ENCODE data around the gene ZNF687. TPM values are rescaled to one million over a fixed set of nuclear protein-coding genes. Genes with fewer than 3 reads are reported as not detected.
A peak's percentile ranks its signal among the peaks of the same experiment; 100 is the strongest.

Gene ZNF687
- polyA plus RNA-seq, 1 donor (not counting 4 experiments of a cell fraction or from before 2014, with no cell fraction given): 7.3 TPM

DNA sequence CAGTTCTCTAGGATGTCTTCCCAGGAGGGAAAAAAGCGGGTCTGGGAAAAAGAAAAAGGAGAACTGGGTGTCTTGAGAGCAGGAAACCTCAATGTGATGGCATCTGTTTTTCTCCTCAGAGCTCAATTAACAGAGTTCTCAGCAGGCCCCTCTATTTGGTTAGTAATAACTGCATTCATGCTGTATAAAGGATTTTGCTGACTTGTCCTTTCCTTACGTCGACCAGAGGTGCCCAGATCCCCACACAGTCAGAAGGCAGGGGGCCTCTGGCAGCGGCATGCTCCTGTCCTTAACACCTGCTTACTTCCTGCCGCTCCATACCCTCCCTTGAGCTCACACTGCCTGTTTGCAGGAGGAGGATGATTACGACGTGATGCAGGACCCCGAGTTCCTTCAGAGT, 15.3 kb upstream of the ZNF687 start:
- Histone ChIP-seq H3K79me2 (ENCODE audit: control insufficient read depth, insufficient read depth, low read length) (peaks cover 3% of the 10 kb centered on the region), H3K27ac (ENCODE audit: control insufficient read depth, insufficient read depth, low read length) (no peak overlapping the region), H4K20me1 (ENCODE audit: control insufficient read depth, extremely low read depth, insufficient read depth, low read length) (no peaks in the 10 kb centered on the region), H3K36me3 (ENCODE audit: control insufficient read depth in 2 of 2, extremely low read depth in 1 of 2, insufficient read depth in 2 of 2, low read length in 2 of 2) (peaks cover 33 to 50% of the 10 kb centered on the region in 2 experiments), H3K4me1 (ENCODE audit: control insufficient read depth, extremely low read depth, insufficient read depth, low read length) (peaks cover 8% of the 10 kb centered on the region), H3K9me1 (ENCODE audit: control insufficient read depth, extremely low read depth, insufficient read depth, low read length) (no peaks in the 10 kb centered on the region), H3K4me2 (ENCODE audit: control insufficient read depth, extremely low read depth, insufficient read depth, low read depth, low read length) (no peak overlapping the region), H3K4me3 (ENCODE audit: control insufficient read depth in 2 of 3, extremely low read depth in 1 of 3, insufficient read depth in 2 of 3, low read depth in 1 of 3, low read length in 3 of 3) (no peak overlapping the region), H3K27me3 (ENCODE audit: control insufficient read depth, extremely low read depth, insufficient read depth, low read length) (no peaks in the 10 kb centered on the region), H3K9me3 (ENCODE audit: control insufficient read depth, low read depth, low read length) (no peaks in the 10 kb centered on the region), H2AFZ (ENCODE audit: control insufficient read depth, low read length) (no peak overlapping the region), H3K9ac (ENCODE audit: control insufficient read depth, extremely low read depth, insufficient read depth, low read length) (no peak overlapping the region)
- FAIRE-seq (no peak), DNase-seq (ENCODE audit: low read depth, low spot score) (no peak)
- no peak for TF ChIP-seq EZH2 (IDR thresholded peaks at IDR 0.05; ENCODE audit: low read length)
- no peak for TF ChIP-seq CTCF (optimal IDR thresholded peaks at IDR 0.05 in 1 of 3, IDR thresholded peaks at IDR 0.05 in 1 of 3, conservative IDR thresholded peaks at IDR 0.05 in 1 of 3; ENCODE audit: extremely low read depth in 1 of 3, insufficient read depth in 2 of 3, low read length in 3 of 3)
- dilution Hi-C loops (cut with MboI; ENCODE audit: extremely low pct_ligation_motif_present, low sequenced_read_pairs): no loop called here

DNA sequence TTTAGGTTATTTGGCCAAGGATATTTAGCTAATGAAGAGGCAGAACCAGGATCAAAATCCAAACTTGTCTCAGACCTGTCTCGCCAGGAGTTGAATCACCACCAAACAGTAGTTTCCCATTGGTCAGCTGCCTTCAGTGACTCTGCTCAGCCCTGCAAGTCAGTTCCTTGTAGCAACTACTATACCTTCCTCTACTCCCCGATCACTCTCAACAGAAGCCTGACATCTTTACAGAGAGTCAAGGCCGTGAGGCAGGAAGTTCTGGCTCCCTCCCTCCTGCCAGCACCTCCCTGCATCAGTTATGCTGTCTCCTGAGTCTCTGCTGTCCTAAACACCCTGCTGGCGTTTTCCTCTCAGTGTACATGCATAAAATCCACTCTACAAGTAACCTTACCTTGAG, 14.3 kb upstream of the ZNF687 start:
- Histone ChIP-seq H3K27me3 (ENCODE audit: control insufficient read depth, extremely low read depth, insufficient read depth, low read length) (no peaks in the 10 kb centered on the region), H3K4me2 (ENCODE audit: control insufficient read depth, extremely low read depth, insufficient read depth, low read depth, low read length) (no peak overlapping the region), H3K9me1 (ENCODE audit: control insufficient read depth, extremely low read depth, insufficient read depth, low read length) (no peaks in the 10 kb centered on the region), H4K20me1 (ENCODE audit: control insufficient read depth, extremely low read depth, insufficient read depth, low read length) (no peaks in the 10 kb centered on the region), H3K4me1 (ENCODE audit: control insufficient read depth, extremely low read depth, insufficient read depth, low read length) (peaks cover 8% of the 10 kb centered on the region), H3K79me2 (ENCODE audit: control insufficient read depth, insufficient read depth, low read length) (no peaks in the 10 kb centered on the region), H3K4me3 (ENCODE audit: control insufficient read depth in 2 of 3, extremely low read depth in 1 of 3, insufficient read depth in 2 of 3, low read depth in 1 of 3, low read length in 3 of 3) (no peak overlapping the region), H2AFZ (ENCODE audit: control insufficient read depth, low read length) (no peak overlapping the region), H3K9me3 (ENCODE audit: control insufficient read depth, low read depth, low read length) (no peaks in the 10 kb centered on the region), H3K36me3 (ENCODE audit: control insufficient read depth in 2 of 2, extremely low read depth in 1 of 2, insufficient read depth in 2 of 2, low read length in 2 of 2) (peaks cover 31 to 44% of the 10 kb centered on the region in 2 experiments), H3K27ac (ENCODE audit: control insufficient read depth, insufficient read depth, low read length) (peak overlapping the region; percentile 59), H3K9ac (ENCODE audit: control insufficient read depth, extremely low read depth, insufficient read depth, low read length) (no peak overlapping the region)
- FAIRE-seq (peak; percentile 52), DNase-seq (ENCODE audit: low read depth, low spot score) (no peak)
- TF ChIP-seq CTCF (optimal IDR thresholded peaks at IDR 0.05 in 1 of 3, IDR thresholded peaks at IDR 0.05 in 1 of 3, conservative IDR thresholded peaks at IDR 0.05 in 1 of 3; ENCODE audit: extremely low read depth in 1 of 3, insufficient read depth in 2 of 3, low read length in 3 of 3) (no peak), EZH2 (IDR thresholded peaks at IDR 0.05; ENCODE audit: low read length) (no peak)
- dilution Hi-C loops (cut with MboI; ENCODE audit: extremely low pct_ligation_motif_present, low sequenced_read_pairs): no loop called here
